MG63 (cell line): ENCODE results near the gene PARD6A. TPM values are rescaled to one million over a fixed set of nuclear protein-coding genes. Genes with fewer than 3 reads are reported as not detected.

ENCODE experiments used
- DNase-seq: peaks from one replicate; pipeline ENCODE4 v3.0.0-alpha.2; 2020
- H3K27me3 ChIP-seq: fragments of 250-450 bp; sonication (Bioruptor Pico); 2 replicates; pipeline ENCODE4 v1.5.1; 2020; ENCODE audit warnings: mild to moderate bottlenecking, moderate library complexity
- H3K36me3 ChIP-seq: fragments of 250-450 bp; sonication (Bioruptor Pico); 2 replicates; pipeline ENCODE4 v1.5.1; 2020; ENCODE audit warnings: mild to moderate bottlenecking, moderate library complexity
- H3K4me3 ChIP-seq: fragments of 250-450 bp; sonication (Bioruptor Pico); 2 replicates; pipeline ENCODE4 v1.5.1; 2020; ENCODE audit warnings: mild to moderate bottlenecking, moderate library complexity
- H3K9me3 ChIP-seq: fragments of 250-450 bp; sonication (Bioruptor Pico); 2 replicates; pipeline ENCODE4 v1.5.1; 2020; ENCODE audit warnings: mild to moderate bottlenecking, moderate library complexity
- total RNA-seq: library from RNA; depleted of rRNA; stranded (reverse); fragments of >200 nt; shearing (Covaris generic); gene quantifications from 2 replicates; pipeline ENCODE4 v1.2.3, GENCODE V29; 2014; ENCODE audit warnings: low replicate concordance

The PARD6A gene
- total RNA-seq, 1 experiment from 2014 or later = 0.89 TPM

DNA sequence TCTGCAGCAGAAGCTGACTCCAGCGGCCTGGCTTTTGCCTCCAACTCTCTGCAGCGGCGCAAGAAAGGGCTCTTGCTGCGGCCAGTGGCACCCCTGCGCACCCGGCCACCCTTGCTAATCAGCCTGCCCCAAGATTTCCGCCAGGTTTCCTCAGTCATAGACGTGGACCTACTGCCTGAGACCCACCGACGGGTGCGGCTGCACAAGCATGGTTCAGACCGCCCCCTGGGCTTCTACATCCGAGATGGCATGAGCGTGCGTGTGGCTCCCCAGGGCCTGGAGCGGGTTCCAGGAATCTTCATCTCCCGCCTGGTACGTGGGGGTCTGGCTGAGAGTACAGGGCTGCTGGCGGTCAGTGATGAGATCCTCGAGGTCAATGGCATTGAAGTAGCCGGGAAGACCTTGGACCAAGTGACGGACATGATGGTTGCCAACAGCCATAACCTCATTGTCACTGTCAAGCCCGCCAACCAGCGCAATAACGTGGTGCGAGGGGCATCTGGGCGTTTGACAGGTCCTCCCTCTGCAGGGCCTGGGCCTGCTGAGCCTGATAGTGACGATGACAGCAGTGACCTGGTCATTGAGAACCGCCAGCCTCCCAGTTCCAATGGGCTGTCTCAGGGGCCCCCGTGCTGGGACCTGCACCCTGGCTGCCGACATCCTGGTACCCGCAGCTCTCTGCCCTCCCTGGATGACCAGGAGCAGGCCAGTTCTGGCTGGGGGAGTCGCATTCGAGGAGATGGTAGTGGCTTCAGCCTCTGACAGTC, 1.3 kb downstream of the PARD6A start:
- Histone ChIP-seq H3K27me3 (no peaks in the 10 kb centered on the region), H3K4me3 (no peak overlapping the region), H3K36me3 (no peaks in the 10 kb centered on the region), H3K9me3 (no peaks in the 10 kb centered on the region)
- DNase-seq = no peak

- H3K4me3 ChIP-seq = no peak overlapping the region
- H3K9me3 ChIP-seq = no peaks in the 10 kb centered on the region
- no peaks in the 10 kb centered on the region for H3K27me3 ChIP-seq
- no peak for DNase-seq
- no peaks in the 10 kb centered on the region for H3K36me3 ChIP-seq
These were observed 1.9 kb downstream of the PARD6A start for GRCh38 chr16:67662653-67663010.

GRCh38 chr16:67663151-67663876, 2.6 kb downstream of the PARD6A start:
- Histone ChIP-seq H3K4me3 (no peak overlapping the region), H3K27me3 (no peaks in the 10 kb centered on the region), H3K9me3 (no peaks in the 10 kb centered on the region), H3K36me3 (no peaks in the 10 kb centered on the region)
- DNase-seq = no peak

- no peak overlapping the region for H3K4me3 ChIP-seq
- no peaks in the 10 kb centered on the region for H3K27me3 ChIP-seq
- no peak for DNase-seq
- H3K9me3 ChIP-seq = no peaks in the 10 kb centered on the region
- H3K36me3 ChIP-seq = no peaks in the 10 kb centered on the region
These were observed 3.1 kb downstream of the PARD6A start for GRCh38 chr16:67663877-67664222.

DNA sequence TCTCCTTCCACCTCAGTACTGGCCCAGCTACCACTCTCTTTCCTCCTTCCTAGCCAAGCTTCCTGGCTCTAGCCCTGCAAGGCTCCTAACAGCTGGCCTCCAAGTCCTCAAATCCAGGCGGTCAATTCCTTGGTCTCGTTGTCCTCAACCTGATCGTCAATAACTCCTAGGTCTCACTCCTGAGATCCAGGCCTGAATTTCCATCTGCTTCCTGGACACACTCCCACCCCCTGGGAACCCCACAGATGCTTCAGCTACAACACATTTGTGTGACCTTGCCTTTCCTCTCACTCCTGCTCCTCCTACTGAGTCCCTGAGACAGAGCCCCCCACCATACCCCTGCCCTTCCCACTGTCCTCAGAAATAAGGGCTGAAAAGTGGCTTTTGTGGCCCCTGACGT, 3.5 kb downstream of the PARD6A start:
- no peaks in the 10 kb centered on the region for H3K36me3 ChIP-seq
- H3K27me3 ChIP-seq = no peaks in the 10 kb centered on the region
- H3K9me3 ChIP-seq = no peaks in the 10 kb centered on the region
- no peak for DNase-seq
- H3K4me3 ChIP-seq = no peak overlapping the region

DNA sequence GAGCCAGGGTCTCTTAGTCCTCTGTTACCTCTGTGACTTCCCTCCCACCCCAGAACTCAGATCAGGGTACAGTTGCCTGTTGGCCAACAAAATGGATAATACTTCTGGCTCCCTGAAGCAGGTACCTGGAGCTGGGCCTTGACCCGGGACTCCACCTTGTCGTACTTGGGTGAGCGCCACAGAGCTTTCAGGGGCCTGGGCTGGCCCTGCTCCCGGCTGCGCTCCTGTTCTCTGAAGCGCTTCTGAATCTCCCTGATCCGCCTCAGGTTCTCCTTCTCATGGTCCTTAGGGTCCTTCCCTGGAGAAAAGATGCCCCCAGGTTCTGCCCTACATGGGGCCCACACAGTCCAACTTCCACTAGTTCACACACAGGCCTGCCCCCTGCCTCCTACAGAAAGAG, 4.1 kb downstream of the PARD6A start:
- H3K36me3 ChIP-seq = no peaks in the 10 kb centered on the region

GRCh38 chr16:67665598-67665997, 4.8 kb downstream of the PARD6A start:
- H3K9me3 ChIP-seq = no peaks in the 10 kb centered on the region
- H3K4me3 ChIP-seq = peak overlapping the region; percentile 59
- H3K27me3 ChIP-seq = no peaks in the 10 kb centered on the region
- no peaks in the 10 kb centered on the region for H3K36me3 ChIP-seq
- DNase-seq = no peak

More for the DNA sequence above, 4.1 kb downstream of the PARD6A start:
- H3K27me3 ChIP-seq = no peaks in the 10 kb centered on the region
- H3K9me3 ChIP-seq = no peaks in the 10 kb centered on the region
- H3K4me3 ChIP-seq = no peak overlapping the region
- no peak for DNase-seq

DNA sequence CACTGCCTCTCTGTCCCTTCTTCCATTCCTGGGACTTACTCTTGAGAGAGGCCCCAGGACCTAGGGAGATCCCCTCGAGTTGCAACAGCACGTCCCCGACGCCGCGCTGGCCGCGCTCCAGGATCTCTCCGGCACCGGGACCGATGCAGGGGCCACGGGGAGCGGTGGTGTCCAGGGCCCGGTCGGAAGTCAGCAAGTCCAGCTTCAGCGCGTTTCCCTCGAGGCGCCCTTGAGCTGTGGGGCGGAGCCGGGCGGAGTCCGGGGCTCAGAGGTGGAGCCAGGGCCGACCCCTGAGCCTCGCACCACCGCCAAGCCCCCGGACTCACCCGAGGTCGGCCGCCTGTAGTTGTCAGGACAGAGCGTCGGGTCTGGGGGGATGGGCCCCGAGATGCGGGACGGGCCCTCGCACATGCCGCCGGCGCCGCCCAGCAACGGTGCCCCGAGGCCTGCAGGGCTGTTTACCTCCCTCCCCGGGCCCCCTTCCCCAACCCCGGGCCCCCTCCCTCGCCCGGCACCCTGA, 5.3 kb downstream of the PARD6A start:
- peak; percentile 24 for DNase-seq
- Histone ChIP-seq H3K4me3 (peak overlapping the region; percentile 59), H3K36me3 (no peaks in the 10 kb centered on the region), H3K9me3 (no peaks in the 10 kb centered on the region), H3K27me3 (no peaks in the 10 kb centered on the region)

DNA sequence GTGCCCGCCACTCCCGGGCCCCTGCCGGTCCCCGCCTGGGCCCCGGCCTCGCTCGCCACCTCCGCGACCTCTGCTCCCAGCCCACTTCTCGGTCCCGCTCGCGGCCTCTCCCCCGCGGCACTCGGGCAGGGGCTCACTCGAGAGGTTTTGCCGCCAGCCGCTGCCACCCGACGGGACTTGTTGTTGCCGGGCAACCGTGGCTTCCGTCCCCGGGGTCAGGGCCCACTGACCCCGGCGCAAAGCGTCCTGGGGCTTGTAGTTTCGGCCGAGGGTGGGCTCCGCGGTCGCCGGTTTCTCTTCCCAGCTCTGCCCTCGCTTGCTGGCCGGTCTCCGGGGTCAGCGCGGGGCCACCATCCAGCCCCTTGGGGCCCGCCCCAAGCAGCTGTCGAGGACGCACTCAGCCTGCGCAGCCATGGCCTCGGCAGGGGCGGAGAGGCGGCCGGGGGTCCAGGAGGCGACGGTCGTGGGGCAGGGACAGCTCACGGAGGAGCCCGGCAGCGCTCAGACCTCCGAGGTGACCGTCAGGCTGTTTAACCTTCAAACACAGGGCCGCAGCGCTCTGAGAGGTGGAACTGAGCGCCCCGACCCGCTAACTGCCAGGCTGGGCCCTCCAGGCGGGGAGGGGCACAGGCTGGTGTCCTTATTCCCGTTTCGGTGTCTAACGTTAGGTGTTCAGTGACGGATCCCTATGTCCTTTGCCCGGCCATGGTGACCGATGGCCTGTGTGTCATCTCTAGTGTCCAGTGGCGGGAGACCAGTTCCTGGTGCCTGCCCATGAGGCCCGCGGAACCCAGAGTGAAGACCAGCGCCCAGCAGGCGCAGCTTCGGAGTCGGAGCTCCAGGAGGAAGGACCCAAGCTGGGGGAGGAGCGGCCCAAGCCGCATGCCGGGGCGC, 6.0 kb downstream of the PARD6A start, which contains the start of the genes C16orf86 and ENKD1:
Gene C16orf86 (plus strand): TSS at position 256 of the 894 bp plus-strand sequence. CDS start 157 bp downstream, at position 413.
Gene ENKD1 (minus strand): TSS at position 192 of the 894 bp plus-strand sequence. CDS start 308 bp downstream, outside the sequence.
- Histone ChIP-seq H3K36me3 (no peaks in the 10 kb centered on the region), H3K27me3 (no peaks in the 10 kb centered on the region), H3K4me3 (peak within 1 kb of the TSS; percentile 59), H3K9me3 (no peaks in the 10 kb centered on the region)
- peak; percentile 66 for DNase-seq

- Histone ChIP-seq H3K4me3 (no peak overlapping the region), H3K27me3 (no peaks in the 10 kb centered on the region), H3K9me3 (no peaks in the 10 kb centered on the region), H3K36me3 (no peaks in the 10 kb centered on the region)
- DNase-seq = no peak
These were observed 6.7 kb downstream of the PARD6A start for GRCh38 chr16:67667453-67667816.

DNA sequence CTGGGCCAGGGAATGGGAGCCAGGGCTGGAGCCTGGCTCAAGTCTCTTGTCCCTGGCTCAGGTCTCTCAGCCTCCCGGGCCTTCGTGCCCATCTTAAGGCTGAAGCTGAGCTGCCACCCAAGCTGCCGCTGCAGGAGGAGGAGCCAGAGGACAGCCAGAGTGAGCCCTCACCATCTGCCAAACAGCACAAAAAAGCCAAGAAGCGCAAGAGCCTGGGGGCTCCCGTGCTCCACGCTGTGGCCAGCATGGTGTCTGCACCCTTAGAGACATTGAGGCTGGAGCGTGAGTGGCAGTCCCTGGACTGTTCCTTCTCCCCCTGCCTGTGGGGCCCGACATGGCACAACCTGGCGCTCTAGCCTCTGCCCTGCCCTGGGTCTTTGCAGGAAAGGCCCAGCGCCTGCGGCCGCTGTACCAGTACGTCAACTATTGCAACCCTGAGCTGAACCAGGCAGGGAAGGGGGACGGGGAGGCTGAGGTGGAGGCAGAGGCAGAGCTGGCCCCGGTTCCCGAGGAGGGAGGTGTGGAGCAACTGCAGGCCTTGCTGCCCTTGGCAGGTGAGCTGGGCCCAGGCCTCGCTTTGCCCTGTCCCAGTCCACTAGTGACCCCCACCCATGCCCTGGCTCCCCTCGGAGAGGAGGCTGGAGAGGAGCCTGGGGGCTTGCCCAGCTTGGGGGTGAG, 7.2 kb downstream of the PARD6A start:
- no peaks in the 10 kb centered on the region for H3K36me3 ChIP-seq
- H3K27me3 ChIP-seq = no peaks in the 10 kb centered on the region
- no peaks in the 10 kb centered on the region for H3K9me3 ChIP-seq
- DNase-seq = peak; percentile 76
- no peak overlapping the region for H3K4me3 ChIP-seq

- no peaks in the 10 kb centered on the region for H3K27me3 ChIP-seq
- H3K36me3 ChIP-seq = no peaks in the 10 kb centered on the region
- H3K4me3 ChIP-seq = no peak overlapping the region
- DNase-seq = no peak
- no peaks in the 10 kb centered on the region for H3K9me3 ChIP-seq
These were observed 7.9 kb downstream of the PARD6A start for GRCh38 chr16:67668495-67669157.

DNA sequence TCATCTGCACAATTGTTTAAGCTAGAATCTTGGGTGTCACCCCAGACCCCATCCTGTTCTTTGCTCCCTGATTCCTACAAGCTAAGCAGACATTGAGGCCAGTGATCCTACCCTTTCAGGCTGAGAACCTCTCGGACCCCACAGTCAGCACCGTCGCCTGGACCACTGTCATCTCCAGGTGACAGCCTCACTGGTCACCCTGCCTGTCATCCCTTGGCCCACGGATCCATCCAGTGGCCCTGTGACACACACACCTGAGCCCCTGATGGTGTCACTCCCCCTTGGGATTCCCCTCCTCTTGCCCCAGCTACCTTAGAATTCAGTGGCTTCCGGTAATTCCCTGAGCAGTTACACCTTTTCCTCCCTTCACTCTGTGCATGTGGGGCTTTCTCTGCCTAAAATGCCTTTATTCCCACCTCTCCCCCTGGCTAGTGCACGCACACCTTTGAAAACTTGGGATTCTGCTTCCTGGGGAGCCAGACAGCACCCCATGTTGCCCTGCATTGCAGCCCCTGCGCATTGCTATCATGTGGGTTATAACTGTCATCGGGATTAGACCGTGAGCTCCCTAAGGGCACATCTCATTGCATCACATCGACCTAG, 8.8 kb downstream of the PARD6A start:
- no peak for DNase-seq
- H3K4me3 ChIP-seq = no peak overlapping the region
- H3K27me3 ChIP-seq = no peaks in the 10 kb centered on the region
- no peaks in the 10 kb centered on the region for H3K36me3 ChIP-seq
- H3K9me3 ChIP-seq = no peaks in the 10 kb centered on the region

DNA sequence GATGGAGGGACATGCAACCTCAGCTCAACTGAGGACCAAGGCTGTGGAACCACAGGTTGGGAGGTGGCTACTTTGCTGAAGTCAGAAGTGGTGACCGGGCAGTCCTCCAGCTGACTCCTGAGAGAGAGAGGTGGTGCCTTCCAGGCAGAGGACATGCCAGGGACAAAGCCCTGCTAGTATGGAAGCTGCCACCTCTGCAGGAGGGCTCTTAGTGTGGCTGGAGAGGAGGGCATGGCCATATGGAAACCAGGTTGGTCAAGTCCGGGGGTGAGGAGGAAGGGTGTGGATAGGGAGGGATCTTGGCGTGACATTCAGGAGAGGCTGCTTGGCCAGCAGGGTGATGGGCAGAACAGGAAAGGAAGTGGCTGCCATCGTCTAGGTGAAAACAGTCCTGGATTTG, 11.5 kb downstream of the PARD6A start:
- Histone ChIP-seq H3K4me3 (no peak overlapping the region), H3K36me3 (no peaks in the 10 kb centered on the region), H3K27me3 (no peaks in the 10 kb centered on the region), H3K9me3 (no peaks in the 10 kb centered on the region)
- no peak for DNase-seq

GRCh38 chr16:67672739-67673662, 12.2 kb downstream of the PARD6A start:
- DNase-seq = peak; percentile 46
- Histone ChIP-seq H3K4me3 (no peak overlapping the region), H3K27me3 (no peaks in the 10 kb centered on the region), H3K9me3 (no peaks in the 10 kb centered on the region), H3K36me3 (no peaks in the 10 kb centered on the region)
